HG03575 (cell line): ENCODE measurements around the gene VWC2L.

Experiments
- ATAC-seq: cut with Tn5 transposase; IDR thresholded peaks from one replicate; pipeline ENCODE4 v1.9.1; 2021; ENCODE audit not compliant: unreplicated experiment, insufficient number of reproducible peaks, low FRiP score; ENCODE audit errors: extremely low read depth

VWC2L gene

GRCh38 chr2:214574084-214574781, 163.4 kb downstream of the VWC2L start:
- no peak for ATAC-seq

- ATAC-seq: no peak
Measured at GRCh38 chr2:214575030-214575429, 164.2 kb downstream of the VWC2L start.

- no peak for ATAC-seq
Measured at GRCh38 chr2:214575465-214575864, 164.6 kb downstream of the VWC2L start.

- ATAC-seq: no peak
Measured at GRCh38 chr2:214577769-214578168, 166.9 kb downstream of the VWC2L start.

- ATAC-seq: no peak
Measured at GRCh38 chr2:214578442-214578841, 167.6 kb downstream of the VWC2L start.

GRCh38 chr2:214579035-214579434, 168.2 kb downstream of the VWC2L start:
- ATAC-seq: no peak

GRCh38 chr2:214587442-214587841, 176.6 kb downstream of the VWC2L start:
- ATAC-seq: no peak

- no peak for ATAC-seq
Measured at GRCh38 chr2:214591366-214591765, 180.5 kb downstream of the VWC2L start.

GRCh38 chr2:214592011-214592410, 181.2 kb downstream of the VWC2L start:
- ATAC-seq: no peak

- ATAC-seq: no peak
Measured at GRCh38 chr2:214593727-214594126, 182.9 kb downstream of the VWC2L start.

- no peak for ATAC-seq
Measured at GRCh38 chr2:214601852-214602633, 191.2 kb downstream of the VWC2L start.

GRCh38 chr2:214604861-214605260, 194.0 kb downstream of the VWC2L start:
- no peak for ATAC-seq

GRCh38 chr2:214607051-214607450, 196.2 kb downstream of the VWC2L start:
- no peak for ATAC-seq

GRCh38 chr2:214611015-214611414, 200.2 kb downstream of the VWC2L start:
- ATAC-seq: no peak

- ATAC-seq: no peak
Measured at GRCh38 chr2:214624166-214624760, 213.4 kb downstream of the VWC2L start.

GRCh38 chr2:214628091-214628490, 217.2 kb downstream of the VWC2L start:
- ATAC-seq: no peak
